Kidney capillary endothelial cell (primary cell): Measurements from ENCODE around the gene CLCF1.
A peak's percentile ranks its signal among the peaks of the same experiment; 100 is the strongest.

Experiments
- DNase-seq: peaks from one replicate; pipeline ENCODE4 v3.0.0-alpha.2; 2018; ENCODE audit warnings: low spot score

Gene CLCF1

GRCh38 chr11:67395555-67396258, 22.3 kb upstream of the CLCF1 start:
- no peak for DNase-seq

DNA sequence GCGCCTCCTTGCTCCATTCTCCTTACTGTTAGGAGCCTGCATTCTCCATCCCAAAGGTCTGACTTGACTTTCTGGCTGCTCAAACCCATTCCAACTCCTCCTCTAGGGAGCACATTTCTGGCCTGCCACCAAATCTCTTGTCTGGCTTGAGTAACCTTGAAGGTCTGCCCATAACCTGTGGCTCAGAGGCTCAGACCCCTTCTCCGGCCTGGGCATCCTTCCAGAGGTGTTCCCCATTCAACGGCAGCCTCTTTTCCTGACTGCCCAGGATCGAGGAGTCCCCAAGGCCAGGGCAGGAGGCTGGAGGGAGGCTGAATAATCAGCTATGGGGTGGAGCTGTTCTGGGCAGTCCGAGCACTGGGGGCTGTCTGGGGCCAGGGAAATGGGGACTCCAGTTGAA, 20.6 kb upstream of the CLCF1 start:
- DNase-seq: no peak

DNA sequence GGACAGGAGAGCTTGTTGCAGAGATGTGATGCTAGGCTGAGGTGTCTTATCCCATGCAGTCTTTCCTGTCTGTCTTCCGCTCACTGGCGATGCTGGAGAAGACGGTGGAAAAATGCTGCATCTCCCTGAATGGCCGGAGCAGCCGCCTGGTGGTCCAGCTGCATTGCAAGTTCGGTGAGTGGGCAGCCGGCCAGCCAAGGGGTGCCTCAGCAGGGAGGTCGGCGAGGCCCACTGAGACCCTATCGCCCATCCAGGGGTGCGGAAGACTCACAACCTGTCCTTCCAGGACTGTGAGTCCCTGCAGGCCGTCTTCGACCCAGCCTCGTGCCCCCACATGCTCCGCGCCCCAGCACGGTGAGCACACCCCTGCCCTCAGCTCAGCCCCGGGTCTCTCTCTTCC, 20.0 kb upstream of the CLCF1 start:
- DNase-seq: no peak

DNA sequence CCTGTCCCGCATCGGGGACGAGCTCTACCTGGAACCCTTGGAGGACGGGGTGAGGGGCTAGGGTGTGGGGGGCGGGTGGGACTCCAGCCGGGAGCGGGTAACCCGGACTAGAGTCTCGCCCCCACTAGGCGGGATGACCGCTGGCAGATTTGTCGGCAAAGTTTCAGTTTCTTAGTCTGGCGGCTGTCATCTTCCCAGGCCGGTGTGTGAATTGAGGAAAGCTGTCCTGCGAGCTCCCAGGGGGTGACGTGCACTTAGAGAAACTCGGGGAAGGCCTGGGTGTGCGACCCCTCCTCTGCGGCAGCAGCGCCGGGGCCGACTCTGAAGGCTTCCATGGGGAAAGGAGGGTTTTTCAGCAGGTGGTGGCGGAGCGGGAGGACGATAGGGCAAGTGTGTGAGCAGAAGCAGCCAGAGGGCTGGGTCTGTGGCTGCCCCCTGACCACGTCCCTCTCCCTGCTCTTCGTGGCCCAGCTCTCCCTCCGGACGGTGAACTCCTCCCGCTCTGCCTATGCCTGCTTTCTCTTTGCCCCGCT, 18.9 kb upstream of the CLCF1 start:
- DNase-seq: no peak

DNA sequence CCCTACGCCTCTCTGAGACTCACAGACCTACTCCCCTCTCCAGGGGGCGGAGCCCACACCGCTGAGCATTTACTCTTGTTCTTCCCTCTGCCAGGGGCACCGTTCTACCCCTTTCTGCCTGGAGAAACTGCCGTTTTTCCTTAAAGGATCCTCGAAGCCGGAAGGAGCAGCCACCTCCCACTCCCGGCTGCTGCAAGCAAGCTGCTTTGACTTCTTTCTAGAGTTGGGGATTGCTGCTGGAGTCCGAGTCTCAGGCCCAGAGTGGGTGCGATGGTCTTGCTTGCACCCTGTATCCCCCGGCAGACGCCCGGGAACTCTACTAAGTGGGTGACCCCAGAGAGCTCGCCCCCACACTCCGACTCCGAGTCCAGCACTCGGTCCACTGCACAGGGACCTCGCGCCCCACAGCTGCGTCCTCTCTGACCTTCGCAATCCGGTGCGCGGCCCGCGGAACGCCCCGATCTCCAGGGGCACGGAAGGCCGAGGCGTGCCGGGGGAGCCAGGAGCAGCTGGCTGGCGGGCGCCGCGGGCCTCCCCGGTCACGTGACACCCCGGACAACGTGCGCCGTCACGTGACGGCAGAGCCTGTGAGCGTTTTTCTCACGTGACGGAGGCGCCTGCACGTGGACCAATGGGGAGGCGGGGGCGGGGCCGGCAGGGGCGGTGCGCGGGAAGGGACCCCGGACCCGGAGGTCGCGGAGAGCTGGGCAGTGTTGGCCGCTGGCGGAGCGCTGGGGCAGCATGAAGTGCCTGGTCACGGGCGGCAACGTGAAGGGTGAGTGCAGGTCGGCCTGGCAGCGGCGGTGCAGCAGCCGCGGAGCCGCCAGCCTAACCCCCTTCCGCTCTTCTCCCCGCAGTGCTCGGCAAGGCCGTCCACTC, 18.1 kb upstream of the CLCF1 start, which contains the start of gene RAD9A:
RAD9A (plus strand) TSS at position 683 of the 879 bp plus-strand sequence; CDS start at position 742, 59 bp downstream.
- DNase-seq: peak; percentile 90

- no peak for DNase-seq
Observed at GRCh38 chr11:67390947-67391303, 17.5 kb upstream of the CLCF1 start.

GRCh38 chr11:67389477-67389876, 16.1 kb upstream of the CLCF1 start:
- no peak for DNase-seq

DNA sequence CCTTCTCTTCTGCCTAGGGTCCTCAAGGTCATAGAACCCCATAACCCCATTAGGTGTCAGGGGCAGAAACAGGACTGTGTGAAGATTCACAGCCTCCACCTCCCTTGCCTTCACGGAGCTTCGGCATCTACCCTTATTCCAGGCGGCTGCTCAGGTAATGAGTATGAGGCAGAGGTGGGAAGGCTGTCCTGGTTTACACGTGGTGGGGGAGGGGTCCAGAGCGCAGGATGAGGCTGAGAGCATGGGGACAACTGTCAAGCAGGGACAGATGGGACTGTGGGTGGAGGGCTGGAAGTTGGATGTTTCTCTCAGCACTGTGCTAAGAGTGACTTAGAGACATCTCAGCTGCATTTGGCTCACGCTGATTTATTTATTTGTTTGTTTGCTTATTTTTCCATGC, 14.1 kb upstream of the CLCF1 start:
- no peak for DNase-seq

DNA sequence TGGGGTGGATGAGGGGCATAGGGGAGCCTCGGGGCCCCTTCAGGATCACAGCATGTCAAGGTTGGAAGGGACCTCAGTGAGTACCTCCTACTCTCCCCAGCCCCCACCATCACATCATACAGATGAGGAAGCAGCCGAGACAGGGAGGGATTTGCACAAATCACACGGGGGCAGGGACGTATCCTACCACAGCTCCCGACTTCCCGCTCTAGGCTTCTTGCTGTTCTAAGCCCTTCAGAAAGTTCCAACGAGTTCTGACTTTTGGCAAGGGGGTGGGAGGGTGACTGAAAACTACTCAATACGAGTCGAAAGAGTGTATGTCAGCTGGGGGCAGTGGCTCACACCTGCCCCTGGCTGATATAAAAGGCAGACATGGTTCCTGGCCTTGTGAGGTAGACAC, 13.7 kb upstream of the CLCF1 start:
- no peak for DNase-seq

DNA sequence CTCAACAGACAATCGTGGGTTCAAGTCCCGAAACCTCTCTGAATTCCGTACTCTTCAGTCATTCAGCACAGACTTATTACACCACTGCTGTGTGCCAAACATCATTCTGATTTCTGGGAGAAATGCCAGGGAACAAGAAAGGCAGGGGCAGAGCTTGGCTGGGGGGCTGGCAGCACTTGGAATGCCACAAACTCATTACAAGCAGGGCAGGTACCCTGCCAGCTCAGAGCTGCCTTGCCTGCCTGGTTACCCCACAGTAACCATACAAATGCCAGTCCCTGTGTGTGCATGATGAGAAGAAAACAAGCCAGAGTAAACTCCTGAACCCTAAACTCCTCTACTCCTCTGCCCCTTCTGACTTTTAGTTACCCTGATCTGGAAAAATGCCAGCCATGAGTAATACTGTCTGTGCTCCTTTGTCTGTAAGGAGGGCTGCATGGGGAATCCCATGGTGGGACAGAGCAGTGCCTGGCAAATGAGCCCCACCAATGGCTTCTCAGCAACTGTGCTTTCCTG, 11.5 kb upstream of the CLCF1 start:
- DNase-seq: no peak

DNA sequence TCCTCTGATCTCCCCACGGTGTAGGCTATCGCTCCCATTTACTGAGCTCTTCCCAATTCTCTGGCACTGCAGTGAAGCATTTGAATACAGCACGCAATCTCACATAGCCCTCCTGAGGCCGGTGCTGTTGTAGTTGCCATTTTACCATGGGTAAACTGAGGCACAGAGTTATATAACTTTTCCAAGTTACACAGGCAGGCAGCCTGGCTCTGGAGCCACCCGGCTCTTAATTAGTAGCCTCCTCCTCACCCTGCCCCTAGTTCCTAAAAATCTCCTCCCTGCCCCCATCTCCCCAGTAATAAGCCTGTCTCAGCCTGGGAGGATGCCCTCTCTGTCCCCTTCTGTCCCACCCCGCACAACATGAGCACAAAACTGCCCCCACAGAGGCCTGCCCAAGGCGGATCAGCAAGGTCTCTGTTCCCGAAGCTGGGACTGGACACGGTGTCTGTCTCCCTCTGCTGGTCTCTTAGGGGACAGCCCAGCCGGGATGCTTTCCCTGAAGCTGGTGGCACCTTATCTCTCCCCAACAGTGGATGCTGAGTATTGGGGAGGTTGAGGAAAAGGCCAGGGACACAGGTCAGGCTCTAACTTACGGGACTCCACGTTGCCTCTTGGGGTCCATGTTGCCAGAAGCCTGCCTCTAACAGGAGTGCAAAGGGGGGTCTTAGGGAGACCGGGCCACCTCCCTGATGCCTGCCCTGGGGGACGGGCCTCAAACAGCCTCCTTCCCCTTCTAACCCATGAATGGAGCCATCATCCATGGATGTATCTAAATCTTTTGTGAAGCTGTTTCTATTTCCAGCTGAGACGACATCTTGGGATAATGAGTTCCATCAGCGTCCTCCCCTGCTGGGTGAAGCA, 9.1 kb upstream of the CLCF1 start:
- DNase-seq: peak; percentile 75

- no peak for DNase-seq
Observed at GRCh38 chr11:67381244-67381972, 8.0 kb upstream of the CLCF1 start.

- DNase-seq: no peak
Observed at GRCh38 chr11:67379061-67380058, 6.0 kb upstream of the CLCF1 start.

DNA sequence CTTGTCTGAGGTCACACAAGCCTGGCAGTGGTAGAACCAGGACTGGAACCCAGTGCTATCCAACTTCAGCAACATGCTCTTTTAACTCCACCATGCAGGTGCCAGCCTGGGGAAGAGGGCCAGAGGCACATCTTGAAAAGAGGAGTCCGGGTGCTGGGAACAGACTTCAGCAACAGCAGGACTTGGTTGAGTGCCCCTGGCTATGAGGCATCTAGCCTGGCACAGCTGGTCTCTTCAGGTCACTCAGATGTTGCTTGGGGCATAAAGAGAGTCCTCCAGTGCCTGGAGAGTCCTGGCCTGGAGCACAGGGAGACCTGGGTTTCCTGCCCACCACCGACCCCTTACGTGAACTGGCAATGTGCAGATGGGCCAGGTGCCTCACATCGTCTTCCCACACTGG, 5.1 kb upstream of the CLCF1 start:
- DNase-seq: no peak

DNA sequence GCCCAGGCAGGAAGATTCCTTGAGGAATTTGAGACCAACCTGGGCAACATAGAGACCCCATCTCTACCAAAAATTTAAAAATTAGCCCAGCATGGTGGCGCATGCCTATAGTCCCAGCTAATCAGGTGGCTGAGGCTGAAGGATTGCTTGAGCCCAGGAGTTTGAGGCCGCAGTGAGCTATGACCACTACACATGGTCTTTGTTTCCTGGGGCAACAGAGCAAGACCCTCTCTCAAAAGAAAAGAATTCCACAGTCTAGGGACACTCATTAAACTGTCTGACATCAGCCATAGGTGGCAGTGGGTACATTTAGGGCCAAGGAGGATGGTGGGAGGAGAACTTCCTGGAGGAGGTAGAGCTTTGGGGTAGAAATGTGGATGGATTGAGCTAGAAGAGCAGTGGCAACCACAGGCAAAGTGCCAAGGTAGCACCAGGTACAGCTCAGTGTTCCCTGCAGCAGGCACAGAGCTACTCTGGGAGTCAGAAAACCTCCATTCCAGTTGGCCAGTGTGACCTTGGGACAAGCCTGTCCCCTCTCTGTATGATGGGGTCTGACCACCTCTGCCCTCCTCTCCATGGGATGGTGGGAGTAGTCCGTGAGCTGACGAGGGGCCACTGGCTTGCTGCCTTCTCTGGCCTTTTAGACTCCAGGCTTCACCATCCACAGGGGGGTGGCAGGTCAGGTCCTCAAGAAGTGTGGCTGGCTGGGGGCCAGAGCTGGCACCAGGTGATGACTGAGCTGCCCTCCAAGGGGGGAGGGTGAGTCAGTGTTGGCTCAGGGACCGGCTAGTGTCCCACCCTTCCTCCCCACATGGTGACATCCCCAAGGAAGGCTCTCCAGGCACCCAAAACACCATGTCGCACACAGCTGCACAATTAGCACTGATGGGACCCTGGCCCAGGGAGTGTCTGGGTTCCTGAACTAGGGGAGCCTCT, 3.7 kb upstream of the CLCF1 start:
- no peak for DNase-seq

DNA sequence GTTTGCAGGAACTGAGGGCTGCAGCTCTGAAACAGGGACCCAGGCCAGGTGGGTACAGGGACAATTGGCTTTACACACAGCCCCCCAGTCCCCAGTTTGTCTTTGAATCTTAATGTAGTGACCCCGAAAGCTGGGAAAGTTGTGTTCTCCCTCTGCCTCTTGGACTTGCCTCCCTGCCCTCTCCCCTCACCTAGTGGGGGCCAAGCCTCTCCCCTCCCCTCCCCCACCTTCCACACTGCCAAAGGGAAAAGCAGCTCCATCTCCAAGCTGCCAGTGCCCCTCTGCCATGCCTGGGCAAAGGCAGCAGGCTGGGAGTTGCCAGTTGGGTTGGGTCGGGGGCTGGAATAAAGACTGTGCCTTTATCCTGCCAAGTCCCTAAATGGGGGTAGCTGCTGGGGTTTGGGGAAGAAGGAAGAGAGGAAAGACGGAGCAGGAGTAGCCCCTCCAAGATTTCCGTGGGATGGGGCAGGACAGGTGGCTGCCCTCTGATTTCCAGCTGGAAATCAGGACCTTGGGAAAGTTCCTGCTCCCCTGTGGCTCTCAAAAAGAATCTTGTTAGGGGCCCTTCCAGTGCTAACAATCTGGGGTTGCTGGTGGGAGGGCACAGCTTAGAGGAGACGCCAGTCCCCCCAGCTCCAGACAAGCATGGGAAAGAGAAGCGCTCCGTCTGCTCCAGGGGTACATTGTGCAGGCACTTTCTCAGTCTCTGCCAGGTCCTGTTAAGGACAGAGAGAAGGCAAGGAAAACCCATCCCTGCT, 2.8 kb upstream of the CLCF1 start:
- no peak for DNase-seq

DNA sequence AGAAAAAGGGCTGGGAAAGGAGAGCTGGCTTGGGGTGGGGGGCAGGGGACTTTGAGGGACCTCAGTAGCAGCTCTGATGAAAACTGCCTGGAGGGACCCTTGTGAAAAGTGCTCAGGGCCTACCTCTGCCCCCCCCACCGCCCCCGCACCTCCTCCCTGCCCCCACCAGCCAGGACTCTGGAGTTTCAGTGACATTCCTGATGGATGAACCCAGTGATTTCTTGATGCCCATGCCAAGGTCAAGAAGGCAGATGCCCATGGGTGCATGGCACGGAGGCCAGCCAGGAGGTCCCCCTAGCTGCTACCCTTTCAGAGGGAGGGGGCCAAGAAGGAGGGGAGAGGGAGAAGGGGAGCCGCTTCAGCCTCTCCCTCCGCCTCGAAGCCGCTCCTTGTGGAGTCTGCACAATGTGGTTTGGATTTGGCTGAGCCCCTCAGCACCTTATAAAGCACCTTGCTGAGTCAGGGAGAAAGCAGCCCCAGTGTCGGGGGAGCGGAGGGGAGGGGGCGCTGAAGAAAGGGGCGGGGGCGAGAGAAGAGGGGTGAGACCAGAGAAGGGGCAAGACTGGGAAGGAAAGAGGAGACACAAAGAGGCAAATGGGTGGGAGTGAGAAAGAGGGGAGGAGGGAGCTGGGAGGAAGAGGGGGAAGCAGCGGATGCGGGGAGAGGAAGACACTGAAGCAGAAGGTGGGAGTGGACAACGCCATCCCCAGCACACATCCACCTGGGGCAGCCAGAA, 2.1 kb upstream of the CLCF1 start:
- no peak for DNase-seq
